HG03108 (cell line): ENCODE measurements around the gene ROR2.

Source experiments
- ATAC-seq: cut with Tn5 transposase; IDR thresholded peaks from one replicate; pipeline ENCODE4 v1.9.1; 2021; ENCODE audit warnings: moderate library complexity; ENCODE audit not compliant: unreplicated experiment

ROR2 gene

GRCh38 chr9:91781906-91782305, 168.1 kb downstream of the ROR2 start:
- ATAC-seq: no peak

- no peak for ATAC-seq
Measured at GRCh38 chr9:91781116-91781515, 168.9 kb downstream of the ROR2 start.

- no peak for ATAC-seq
Measured at GRCh38 chr9:91778031-91778430, 172.0 kb downstream of the ROR2 start.

- no peak for ATAC-seq
Measured at GRCh38 chr9:91777292-91777830, 172.7 kb downstream of the ROR2 start.

- ATAC-seq: no peak
Measured at GRCh38 chr9:91776409-91777291, 173.4 kb downstream of the ROR2 start.

- ATAC-seq: no peak
Measured at GRCh38 chr9:91775708-91776028, 174.4 kb downstream of the ROR2 start.

GRCh38 chr9:91775011-91775707, 174.9 kb downstream of the ROR2 start:
- ATAC-seq: peak; percentile 49

- no peak for ATAC-seq
Measured at GRCh38 chr9:91773156-91773555, 176.9 kb downstream of the ROR2 start.

- ATAC-seq: no peak
Measured at GRCh38 chr9:91771864-91772263, 178.2 kb downstream of the ROR2 start.

GRCh38 chr9:91771027-91771426, 179.0 kb downstream of the ROR2 start:
- ATAC-seq: no peak

- ATAC-seq: no peak
Measured at GRCh38 chr9:91770229-91770628, 179.8 kb downstream of the ROR2 start.

- no peak for ATAC-seq
Measured at GRCh38 chr9:91768977-91769916, 180.8 kb downstream of the ROR2 start.

GRCh38 chr9:91768507-91768906, 181.5 kb downstream of the ROR2 start:
- no peak for ATAC-seq

- no peak for ATAC-seq
Measured at GRCh38 chr9:91766315-91767069, 183.5 kb downstream of the ROR2 start.

GRCh38 chr9:91765296-91765695, 184.7 kb downstream of the ROR2 start:
- ATAC-seq: no peak

GRCh38 chr9:91764661-91765060, 185.4 kb downstream of the ROR2 start:
- ATAC-seq: no peak

- no peak for ATAC-seq
Measured at GRCh38 chr9:91761362-91761761, 188.7 kb downstream of the ROR2 start.

- ATAC-seq: no peak
Measured at GRCh38 chr9:91760906-91761305, 189.1 kb downstream of the ROR2 start.

GRCh38 chr9:91758491-91758981, 191.5 kb downstream of the ROR2 start:
- peak; percentile 68 for ATAC-seq

- ATAC-seq: no peak
Measured at GRCh38 chr9:91757782-91758181, 192.2 kb downstream of the ROR2 start.
